ENCODE measurements around the gene C4A.
"Not testable (repeated sequence)": the region's sequence is repeated elsewhere in the genome, so short reads cannot be mapped to it uniquely, and the experiment has no call there.

The C4A gene

DNA sequence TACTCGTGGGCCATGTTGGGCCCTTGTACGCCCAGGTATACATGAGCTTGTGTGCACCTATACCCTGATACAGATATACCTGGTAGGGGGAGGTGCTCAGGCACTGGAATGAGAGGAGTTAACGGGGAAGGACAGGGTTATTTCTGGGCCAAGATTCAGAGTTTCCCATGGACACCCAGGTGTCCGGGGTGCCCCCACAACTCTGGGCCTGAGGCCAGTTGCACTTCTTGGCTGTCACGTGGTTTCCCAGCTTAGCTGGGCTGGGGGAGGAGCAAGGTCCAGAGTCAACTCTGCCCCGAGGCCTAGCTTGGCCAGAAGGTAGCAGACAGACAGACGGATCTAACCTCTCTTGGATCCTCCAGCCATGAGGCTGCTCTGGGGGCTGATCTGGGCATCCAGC, at the start of gene C4A:
Gene C4A, plus strand, starts transcription at position 314 of the 400 bp plus-strand sequence. Its CDS starts 51 bp downstream, at position 365.
- DNase-seq: not testable (repeated sequence)

DNA sequence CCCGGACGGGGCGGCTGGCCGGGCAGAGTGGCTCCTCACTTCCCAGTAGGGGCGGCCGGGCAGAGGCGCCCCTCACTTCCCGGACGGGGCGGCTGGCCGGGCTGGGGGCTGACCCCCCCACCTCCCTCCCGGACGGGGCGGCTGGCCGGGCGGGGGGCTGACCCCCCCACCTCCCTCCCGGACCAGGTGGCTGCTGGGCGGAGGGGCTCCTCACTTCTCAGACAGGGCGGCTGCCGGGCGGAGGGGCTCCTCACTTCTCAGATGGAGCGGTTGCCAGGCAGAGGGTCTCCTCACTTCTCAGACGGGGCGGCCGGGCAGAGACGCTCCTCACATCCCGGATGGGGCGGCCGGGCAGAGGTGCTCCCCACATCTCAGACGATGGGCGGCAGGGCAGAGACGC, 49.7 kb upstream of the C4A start:
- not testable (repeated sequence) for DNase-seq

GRCh38 chr6:31933537-31933936, 48.3 kb upstream of the C4A start:
- no peak for DNase-seq

DNA sequence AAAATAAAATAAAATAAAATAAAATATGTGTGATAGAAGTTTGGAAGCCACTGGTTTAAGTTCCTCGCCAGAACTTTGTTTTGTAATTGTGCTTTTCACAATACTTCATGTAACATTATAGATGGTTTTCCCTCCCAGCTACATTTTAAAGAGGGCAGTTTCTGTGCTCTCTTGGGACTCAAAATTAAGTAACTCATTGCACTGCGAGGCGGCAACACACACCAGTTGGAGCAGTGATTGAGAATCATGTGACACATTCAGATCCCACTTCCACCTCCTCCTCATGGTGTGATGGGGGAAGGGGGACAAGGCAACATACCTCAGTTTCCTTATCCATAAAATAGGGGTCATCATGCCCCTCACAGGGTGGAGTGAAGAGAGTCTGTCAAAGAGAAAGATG, 46.8 kb upstream of the C4A start:
- no peak for DNase-seq

GRCh38 chr6:31935823-31936222, 46.0 kb upstream of the C4A start:
- no peak for DNase-seq

DNA sequence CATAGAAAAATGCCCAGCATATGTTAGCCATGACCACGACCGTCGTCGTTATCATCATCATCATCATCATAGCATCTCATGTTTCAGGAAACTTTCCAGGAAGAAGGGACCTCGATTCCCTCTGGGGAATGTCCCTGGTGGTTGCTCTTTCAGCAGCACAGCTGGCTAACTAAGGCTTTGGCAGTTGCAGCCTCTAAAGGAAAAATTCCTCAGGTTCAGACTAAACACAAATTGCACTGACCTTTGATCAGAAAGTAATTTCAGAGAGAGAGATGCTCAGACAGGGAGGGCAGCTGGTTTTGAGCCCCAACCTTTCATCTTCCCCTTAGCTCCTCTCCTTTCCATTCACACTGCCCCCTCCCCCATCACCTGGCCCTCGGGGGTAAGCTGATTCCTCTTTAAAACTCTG, 41.6 kb upstream of the C4A start:
- DNase-seq: no peak

DNA sequence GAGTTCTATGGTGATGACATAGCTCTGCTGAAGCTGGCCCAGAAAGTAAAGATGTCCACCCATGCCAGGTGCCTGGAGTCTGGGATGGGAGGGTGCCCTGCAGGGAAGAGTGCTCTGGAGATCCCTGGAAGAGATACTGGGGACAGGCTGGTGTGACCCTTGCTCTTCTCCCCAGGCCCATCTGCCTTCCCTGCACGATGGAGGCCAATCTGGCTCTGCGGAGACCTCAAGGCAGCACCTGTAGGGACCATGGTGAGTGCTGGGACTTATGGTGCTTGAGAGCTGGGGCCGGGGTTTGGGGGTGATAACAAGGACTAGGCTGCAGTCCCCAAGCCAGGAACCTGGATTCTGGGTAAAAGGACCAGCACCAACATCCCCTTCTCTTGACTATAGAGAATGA, 38.1 kb upstream of the C4A start:
- DNase-seq: no peak

DNA sequence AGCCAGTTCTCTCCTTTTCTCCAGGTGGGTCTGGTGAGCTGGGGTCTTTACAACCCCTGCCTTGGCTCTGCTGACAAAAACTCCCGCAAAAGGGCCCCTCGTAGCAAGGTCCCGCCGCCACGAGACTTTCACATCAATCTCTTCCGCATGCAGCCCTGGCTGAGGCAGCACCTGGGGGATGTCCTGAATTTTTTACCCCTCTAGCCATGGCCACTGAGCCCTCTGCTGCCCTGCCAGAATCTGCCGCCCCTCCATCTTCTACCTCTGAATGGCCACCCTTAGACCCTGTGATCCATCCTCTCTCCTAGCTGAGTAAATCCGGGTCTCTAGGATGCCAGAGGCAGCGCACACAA, 36.7 kb upstream of the C4A start:
- no peak for DNase-seq

GRCh38 chr6:31945507-31946369, 36.1 kb upstream of the C4A start, which contains the start of gene CFB:
Gene CFB, plus strand, starts transcription at chr6:31946095. Its CDS starts 127 bp downstream, at chr6:31946222.
- peak; percentile 27 for DNase-seq

DNA sequence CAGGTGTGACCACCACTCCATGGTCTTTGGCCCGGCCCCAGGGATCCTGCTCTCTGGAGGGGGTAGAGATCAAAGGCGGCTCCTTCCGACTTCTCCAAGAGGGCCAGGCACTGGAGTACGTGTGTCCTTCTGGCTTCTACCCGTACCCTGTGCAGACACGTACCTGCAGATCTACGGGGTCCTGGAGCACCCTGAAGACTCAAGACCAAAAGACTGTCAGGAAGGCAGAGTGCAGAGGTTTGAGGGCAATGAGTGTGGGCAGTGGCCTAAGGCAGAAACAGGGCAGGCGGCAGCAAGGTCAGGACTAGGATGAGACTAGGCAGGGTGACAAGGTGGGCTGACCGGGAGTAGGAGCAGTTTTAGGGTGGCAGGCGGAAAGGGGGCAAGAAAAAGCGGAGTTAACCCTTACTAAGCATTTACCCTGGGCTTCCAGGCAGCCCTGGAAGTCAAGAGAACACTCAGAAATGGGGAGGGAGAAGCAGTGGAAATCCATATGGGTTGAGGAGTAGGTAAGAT, 35.4 kb upstream of the C4A start:
- no peak for DNase-seq

GRCh38 chr6:31947070-31947675, 34.7 kb upstream of the C4A start:
- no peak for DNase-seq

GRCh38 chr6:31947864-31948263, 34.0 kb upstream of the C4A start:
- DNase-seq: no peak

GRCh38 chr6:31948306-31948705, 33.6 kb upstream of the C4A start:
- no peak for DNase-seq

DNA sequence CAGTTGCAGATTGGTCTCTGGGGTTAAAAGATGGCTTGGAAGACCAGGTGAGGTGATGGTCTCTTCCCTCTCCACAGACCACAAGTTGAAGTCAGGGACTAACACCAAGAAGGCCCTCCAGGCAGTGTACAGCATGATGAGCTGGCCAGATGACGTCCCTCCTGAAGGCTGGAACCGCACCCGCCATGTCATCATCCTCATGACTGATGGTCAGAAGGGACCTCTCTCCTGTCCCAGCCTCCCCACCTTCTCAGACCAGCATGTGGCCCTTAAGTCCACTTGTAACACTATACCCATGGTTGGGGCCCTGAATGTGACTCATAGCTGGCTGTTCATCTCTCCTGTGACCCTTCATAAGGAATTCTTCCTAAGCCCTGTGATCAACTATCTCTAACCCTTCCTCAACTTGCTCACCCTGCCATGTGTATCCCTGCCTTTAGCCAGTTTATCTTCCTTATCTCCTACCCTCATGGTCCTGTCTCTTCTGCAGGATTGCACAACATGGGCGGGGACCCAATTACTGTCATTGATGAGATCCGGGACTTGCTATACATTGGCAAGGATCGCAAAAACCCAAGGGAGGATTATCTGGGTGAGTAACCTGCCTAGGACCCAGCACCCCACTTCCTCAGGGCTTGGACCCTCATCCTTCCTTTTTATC, 33.0 kb upstream of the C4A start:
- no peak for DNase-seq

- DNase-seq: no peak
These were observed 31.8 kb upstream of the C4A start for GRCh38 chr6:31949926-31950548.

- DNase-seq: peak; percentile 52
These were observed 29.6 kb upstream of the C4A start for GRCh38 chr6:31952140-31952805.

DNA sequence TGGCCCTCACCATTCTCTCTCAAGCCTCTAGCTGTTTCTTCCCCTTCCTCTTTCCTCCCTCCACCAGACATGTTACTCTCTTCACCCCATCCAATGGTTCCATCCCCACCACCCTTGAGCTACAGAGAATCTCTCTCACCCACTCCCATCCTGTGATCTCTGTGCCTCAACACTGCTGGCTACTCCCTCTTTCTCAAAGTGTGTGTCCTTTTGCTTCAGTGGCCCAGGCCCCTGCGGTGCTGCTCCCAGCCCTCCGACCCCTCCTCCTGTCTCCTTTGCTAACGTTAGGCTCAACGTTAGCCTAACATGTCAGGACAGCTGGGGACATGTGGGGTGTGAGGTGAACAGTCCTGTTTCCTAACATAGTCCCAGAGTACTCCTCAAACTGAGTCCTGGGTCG, 29.0 kb upstream of the C4A start:
- DNase-seq: no peak

DNA sequence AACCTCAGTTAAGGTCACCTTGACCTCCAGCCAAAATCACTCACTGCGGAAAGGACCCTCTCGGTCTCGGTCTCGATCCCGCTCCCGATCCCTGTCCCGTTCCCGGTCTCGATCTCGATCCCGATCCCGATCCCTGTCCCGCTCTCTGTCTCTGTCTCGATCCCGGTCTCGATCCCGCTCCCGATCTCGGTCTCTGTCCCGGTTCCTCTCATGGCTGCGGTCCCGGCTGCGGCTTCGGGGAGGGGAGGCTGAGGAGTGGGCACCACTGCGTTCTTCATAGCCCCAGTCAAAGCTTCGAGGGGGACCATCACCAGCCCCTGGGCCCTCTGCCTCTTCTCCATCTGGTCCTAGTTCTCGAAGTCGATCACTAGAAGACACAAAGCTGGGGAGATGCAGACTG, 27.3 kb upstream of the C4A start:
- DNase-seq: no peak

DNA sequence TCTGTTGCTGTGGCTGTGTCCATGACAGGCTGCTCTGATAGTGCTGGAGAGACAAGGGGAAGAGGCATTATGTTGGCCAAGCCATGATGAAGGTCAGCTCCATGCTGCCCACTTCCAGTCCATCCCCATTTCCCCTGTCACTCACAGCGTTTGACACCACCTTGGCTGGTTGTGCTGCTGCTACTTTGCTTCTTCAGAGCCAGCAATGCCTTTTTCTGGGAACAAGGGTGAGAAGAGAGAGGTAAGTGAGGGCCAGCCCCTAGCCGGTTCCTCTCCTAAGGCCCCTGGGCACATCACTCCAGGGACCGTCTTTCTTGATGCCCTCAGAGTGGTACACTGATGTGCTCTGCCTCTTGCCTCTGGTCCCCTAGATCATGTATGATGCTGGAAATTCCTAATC, 25.1 kb upstream of the C4A start:
- no peak for DNase-seq

DNA sequence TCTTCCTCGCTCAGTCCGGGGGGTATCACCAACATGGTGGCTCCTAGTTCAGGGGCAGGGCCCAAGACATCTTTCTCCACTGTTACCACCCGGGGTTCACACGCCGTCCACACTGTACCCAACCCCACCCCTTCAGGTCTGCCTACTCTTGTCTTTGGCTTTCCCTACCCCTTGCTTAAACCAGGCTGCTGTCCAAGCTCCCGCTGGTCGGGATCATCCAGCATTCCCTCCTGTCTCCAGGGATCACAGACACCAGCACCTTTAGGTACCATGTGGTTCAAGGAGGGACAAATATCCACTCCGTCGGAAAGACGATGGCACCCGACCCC, 23.5 kb upstream of the C4A start:
- DNase-seq: no peak

DNA sequence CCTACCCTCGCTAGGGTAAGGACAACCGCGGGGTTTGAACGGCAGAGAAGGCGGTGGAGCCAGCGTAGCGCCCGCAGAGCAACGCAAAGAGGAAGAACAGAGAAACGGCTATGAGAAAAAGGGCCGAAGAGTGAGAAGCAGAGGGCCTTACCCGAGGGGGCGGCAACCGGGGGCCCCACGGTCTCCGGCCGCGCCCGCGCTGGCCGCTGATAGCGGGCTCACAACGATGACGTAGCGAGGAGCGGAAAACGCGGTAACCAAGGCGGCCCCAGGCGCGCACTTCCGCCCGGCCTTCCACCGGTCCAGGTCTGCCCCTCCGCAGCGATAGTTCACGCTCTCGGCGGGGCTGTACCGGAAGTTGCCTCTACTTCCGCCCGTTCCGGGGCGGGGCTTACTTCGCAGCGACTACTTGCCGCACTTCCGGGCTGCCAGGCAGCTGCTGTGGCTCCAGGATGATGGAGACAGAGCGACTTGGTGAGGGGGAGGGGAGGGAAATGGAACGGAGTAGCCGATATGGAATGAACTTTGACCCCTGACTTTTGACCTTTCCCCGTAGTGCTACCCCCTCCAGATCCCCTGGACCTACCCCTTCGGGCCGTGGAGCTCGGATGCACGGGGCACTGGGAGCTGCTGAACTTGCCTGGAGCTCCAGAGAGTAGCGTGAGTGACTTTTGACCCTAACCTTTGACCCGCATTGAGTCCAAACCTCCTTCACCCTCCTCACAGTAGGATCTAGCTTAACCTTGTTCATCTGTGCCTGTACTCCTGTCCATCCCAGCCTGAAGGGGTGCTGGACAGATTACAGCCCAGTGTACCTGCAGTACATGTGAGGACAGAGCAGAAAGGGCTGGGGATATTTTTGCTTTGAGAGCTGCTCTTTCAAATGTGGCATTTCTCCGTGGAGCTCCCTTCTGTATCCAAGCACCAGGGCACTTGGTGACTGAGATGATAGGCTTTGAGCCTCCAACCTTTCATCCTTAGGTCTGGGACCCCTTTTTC, 22.8 kb upstream of the C4A start, which contains the start of the genes NELFE and SKIC2:
Gene NELFE, minus strand, starts transcription at position 231 of the 999 bp plus-strand sequence. CDS start 525 bp downstream, outside the sequence.
Gene SKIC2, plus strand, starts transcription at position 435 of the 999 bp plus-strand sequence. Its CDS starts 18 bp downstream, at position 453.
- DNase-seq: peak; percentile 98
